NCI-H2029 (cell line): ENCODE measurements around the gene PCNX1.

Experiments
- DNase-seq: peaks from one replicate; lab custom pipeline; 2025; lab: John Stamatoyannopoulos, UW

The PCNX1 gene

GRCh38 chr14:70889555-70889954 lies 17.7 kb upstream of the PCNX1 start:
- no peak for DNase-seq

DNA sequence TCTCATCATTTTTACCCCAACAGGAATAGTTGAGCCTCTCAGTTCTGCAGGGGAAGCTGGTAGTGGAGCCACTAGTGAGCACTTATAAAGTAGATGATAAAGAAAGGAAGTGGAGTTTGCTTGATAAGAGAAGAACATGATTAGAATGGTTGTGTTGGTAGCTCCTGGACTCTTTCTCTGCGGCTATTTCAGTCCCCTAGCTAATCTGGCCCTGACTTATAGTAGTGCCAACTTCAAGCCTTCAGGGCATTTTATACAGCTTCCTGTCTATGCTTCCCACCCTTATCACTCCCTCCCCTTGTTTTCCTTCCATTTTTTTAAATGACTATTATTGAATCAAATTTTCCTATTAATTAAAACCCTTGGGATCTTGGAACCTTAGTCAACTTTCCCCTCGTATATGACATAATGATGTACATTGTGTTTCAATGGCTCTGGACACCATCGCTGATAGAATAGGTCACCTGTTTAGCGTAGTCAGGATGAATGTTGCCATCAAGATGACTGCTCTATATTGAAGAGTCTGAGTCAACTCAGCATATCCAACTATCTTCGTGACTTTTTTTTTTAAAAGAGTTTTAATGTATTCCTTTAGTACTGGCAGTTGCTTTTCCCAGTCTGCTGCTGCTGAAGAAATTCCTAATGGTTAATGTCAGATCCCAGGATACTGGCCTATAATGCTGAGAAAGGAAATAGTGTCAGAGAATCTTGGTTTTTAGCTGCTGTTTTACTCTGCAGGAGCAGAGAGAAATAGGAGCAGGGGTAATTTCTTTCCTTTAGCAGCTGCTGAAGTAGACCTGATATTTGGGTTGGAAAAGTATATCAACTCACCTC lies 16.2 kb upstream of the PCNX1 start:
- DNase-seq, result no peak

- no peak for DNase-seq
Measured at GRCh38 chr14:70891737-70892136, 15.5 kb upstream of the PCNX1 start.

DNA sequence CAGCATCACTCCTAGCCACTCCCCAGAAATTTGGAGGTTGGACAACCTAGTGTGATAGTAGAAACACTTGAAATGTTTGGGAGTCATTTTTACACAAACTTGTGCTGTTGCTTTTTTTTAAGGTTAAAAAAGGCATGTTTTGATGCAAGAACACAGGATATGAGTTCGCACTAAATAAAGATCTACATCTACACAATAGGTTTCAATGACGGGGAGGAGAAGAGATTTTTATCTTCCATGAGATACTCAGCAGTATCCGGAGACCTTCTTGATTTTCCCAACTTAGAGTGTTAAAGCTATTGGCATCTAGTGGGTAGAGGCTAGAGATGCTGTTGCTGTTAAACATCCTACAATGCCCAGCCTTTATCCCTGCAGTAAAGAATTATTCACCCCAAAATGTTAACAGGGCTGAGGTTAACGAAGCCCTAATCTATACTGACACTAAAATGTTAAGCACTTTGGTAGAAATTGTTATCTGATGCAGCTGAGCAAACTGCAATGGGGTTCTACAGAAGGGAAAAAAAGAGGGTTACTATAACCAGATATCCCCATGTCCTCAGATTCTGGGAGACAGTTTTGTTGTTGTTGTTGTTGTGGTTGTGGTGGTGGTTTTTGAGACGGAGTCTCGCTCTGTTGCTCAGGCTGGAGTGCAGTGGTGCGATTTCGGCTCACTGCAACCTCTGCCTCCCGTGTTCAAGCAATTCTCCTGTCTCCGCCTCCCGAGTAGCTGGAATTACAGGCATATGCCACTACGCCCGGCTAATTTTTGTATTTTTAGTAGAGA lies 14.0 kb upstream of the PCNX1 start:
- DNase-seq, result no peak

DNA sequence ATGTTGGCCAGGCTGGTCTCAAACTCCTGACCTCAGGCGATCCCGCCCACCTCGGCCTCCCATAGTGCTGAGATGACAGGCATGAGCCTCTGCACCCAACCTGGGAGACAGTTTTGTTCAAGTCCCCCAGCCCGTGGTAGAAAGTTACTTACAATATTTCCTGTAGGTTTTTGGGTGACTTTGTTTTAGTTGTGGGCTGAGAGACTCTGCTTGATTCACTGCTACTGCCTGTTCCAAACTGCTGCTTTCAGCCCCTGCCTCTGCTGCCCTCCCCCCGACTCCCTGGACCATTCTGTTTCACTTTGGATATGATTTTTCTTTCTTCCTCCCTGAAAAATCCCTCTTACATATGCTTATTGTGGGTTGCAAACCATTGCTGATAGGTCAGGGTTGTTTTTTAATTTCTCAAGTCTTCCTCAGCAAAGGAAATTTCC lies 13.4 kb upstream of the PCNX1 start:
- DNase-seq, result no peak

- no peak for DNase-seq
Measured at GRCh38 chr14:70894868-70895267, 12.4 kb upstream of the PCNX1 start.

GRCh38 chr14:70896317-70896716 lies 10.9 kb upstream of the PCNX1 start:
- no peak for DNase-seq

DNA sequence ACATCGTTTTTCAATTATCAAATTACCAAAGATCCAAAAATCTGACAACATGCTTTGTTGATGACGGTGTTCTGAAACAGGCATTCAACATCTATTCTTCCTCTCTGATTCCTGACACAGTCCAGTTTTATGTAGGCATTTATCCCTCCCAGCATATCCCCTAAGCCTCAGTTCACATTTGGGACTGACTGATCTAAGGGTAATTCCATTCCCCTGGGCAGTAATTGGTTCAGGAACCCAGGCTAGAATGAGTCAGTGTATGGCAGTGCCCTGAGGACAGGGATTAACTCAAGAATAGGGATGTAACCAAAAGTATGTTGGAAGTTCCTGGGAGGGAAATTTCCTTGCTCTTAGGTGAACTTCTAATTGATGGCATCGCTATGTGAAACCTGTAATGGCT lies 10.3 kb upstream of the PCNX1 start:
- no peak for DNase-seq

DNA sequence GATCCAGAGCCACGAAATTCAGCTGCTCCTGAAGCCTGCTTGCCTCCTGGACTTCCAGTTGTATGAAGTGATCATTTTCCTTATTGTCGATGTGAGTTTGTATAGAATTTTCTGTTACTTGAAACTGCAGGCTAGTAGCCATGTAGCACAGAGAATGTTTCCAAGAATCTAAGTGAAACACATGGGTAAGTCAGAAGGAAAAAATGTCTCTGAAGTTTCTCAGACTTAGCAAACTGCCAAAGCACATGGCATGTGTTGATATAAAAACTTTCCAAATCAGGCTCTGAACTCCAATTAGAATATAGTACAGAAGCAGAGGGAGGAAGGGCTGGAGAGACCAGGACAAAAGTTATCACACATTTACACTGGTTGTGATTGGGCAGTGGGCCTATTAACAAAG lies 9.8 kb upstream of the PCNX1 start:
- DNase-seq, result no peak

DNA sequence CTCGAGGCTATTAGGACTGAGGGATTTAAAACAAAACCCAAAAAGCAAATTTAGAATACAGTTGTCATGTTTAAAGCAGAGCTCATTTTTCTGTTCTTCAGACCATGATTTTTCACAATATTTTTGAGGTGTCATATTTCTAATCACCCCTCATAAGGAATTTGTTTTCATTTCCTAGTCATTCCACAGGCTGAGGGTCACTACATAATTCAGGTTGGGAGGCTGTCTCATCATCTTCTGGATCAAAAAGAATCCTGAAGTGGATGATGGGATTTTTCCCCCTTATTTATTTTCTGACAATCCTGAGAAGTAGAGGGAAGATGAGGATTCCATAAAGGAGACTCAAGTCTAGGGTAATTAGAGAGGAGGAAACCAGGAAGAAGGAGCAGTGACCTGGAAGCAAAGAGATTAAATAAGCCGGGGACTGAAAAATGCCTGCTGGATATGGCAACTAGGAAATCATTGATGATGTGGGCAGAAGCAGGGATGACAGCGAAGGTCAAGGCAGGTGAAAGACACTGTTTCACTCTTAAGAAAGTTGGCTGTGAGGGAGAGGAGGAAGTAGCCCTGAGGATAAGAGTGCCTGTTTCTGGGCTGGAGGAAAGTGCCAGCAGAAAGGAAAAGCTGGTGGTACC lies 9.0 kb upstream of the PCNX1 start:
- DNase-seq, result no peak

DNA sequence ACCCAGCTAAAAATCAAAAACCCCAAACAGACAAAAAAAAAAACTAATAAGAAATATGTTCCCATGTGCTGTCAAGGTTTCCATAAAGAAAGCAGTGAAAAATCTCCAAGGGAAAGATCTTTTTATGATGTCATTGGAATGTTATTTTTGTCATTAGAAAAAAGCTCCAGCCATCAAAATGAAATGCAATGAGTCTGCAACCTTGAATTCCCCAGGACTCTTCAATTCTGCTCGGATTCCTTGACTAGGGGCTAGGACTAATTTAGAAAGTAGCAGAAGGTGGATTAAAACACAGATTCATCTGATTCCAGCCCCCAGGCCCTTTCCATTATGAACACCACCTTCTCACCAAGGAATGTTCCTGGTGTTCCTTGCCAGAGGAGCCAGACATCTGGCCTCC lies 6.0 kb upstream of the PCNX1 start:
- DNase-seq, result no peak

- DNase-seq, result no peak
Measured at GRCh38 chr14:70902184-70902583, 5.1 kb upstream of the PCNX1 start.

GRCh38 chr14:70904373-70904772 lies 2.9 kb upstream of the PCNX1 start:
- no peak for DNase-seq

- no peak for DNase-seq
Measured at GRCh38 chr14:70905301-70905700, 2.0 kb upstream of the PCNX1 start.

DNA sequence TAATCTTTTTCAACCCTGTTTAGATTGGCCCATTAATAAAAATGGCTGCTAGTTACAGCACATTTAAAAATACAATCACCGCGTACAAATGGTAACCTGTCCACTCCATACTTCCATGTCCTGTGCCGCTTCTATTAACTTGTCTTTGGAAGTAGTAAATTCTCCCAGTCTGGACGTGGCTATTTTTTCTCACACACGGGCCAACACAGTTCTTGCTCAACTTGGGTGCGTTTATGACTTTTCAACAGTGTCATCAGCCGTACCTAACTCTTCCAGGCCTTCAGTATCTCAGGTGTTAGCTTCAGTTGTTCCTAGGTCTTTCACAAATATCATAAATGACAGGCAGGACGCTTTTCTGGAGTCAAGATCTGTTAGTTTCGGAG lies 475 bp upstream of the PCNX1 start:
- DNase-seq, result no peak

DNA sequence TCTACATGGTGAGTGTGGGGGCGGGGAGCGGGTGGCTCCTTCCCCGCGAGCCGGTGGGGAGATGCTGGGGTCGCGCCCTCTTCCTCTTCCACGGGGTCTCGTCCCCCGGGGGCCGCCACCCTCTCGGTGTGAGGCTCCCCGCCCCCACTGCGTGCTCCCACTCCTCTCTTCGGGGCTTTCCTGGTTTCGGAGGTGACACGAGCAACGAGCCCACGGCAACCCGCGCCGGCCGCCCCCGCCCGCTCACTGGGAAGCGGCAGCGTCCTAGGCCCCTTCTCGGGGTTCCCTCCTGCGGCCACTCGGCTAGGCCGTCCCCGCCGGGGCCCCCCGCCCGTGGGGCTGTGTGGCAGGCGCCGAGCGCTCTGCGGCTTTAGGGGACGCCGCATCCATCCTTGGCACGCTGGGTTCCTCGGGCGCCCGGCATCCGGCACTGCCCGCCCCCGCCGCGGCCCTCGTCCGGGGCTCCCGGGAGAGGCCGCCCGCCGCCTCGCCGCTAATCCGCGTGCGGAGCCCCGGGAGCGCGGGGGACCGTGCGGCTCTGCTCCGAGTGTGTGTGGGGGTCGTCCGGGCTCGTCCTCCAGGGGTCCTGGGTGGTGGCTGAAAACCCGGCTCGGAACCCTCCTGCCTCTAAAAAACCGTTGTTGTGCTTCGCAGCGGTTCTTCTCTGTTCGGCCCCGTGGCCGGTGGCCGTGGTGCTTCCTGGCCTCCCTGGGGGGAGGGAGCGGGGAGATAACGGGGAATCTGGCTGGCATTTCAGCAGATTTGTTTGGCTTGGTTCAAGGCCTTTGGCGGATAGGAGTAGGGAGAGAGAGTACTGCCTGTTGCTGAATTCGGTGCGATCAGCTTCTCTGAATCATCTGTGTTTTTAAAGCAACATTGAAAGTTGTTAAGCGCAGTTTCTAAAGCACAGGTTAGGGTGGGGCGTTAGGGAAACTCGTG lies 1.0 kb downstream of the PCNX1 start:
- no peak for DNase-seq

GRCh38 chr14:70908935-70909641 lies 1.8 kb downstream of the PCNX1 start:
- no peak for DNase-seq

- no peak for DNase-seq
Measured at GRCh38 chr14:70909733-70910614, 2.7 kb downstream of the PCNX1 start.

- no peak for DNase-seq
Measured at GRCh38 chr14:70915415-70915814, 8.2 kb downstream of the PCNX1 start.

GRCh38 chr14:70916300-70916699 lies 9.0 kb downstream of the PCNX1 start:
- no peak for DNase-seq
